ENCODE results near the gene GRAMD2A. TPM values are rescaled to one million over a fixed set of nuclear protein-coding genes. Genes with fewer than 3 reads are reported as not detected.

The GRAMD2A gene
- polyA plus RNA-seq, 1 donor: 2.5 TPM

DNA sequence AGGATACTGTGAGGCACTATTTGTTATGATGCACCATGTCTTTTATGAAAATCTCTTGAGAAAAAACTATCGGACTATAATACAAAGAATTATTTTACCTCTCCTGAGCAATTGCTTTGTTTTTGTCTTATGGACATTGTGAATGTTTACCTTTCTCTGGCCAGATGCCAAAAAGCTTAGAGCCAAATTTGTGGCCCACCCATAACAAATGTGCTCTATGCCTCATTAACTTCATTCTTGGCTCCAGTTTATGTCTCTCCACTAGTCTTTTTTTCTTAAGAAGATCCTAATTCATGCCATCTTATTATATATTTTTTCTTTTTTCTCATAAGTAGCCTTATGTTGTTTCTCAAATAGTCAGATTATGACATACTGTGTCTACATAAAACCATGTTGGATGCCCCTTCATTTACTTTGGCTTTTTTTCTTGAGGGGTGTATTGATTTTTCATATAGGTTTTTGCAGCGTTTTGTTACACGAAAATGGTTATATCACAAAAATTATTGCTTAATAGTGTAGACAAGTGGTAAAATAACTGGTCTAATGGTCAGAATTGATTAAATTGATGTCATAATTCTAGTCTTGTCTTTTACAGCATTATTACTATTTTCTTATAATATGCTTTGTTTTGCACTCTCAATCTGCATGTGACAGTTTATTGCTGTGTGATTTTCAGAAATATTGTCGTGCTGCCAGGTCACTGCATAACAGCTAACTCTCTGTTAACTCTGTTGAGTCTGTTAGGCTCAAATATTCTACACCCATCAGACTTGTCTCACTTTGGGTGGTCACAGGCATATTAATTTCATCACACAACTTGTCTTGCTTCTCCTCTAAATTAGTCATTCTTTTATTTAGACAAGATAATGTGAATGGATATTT is 61.2 kb downstream of the GRAMD2A start:
- no peak for DNase-seq (ENCODE audit: low read depth)

GRCh38 chr15:72135719-72136118 is 61.9 kb downstream of the GRAMD2A start:
- no peak for DNase-seq (ENCODE audit: low read depth)

DNA sequence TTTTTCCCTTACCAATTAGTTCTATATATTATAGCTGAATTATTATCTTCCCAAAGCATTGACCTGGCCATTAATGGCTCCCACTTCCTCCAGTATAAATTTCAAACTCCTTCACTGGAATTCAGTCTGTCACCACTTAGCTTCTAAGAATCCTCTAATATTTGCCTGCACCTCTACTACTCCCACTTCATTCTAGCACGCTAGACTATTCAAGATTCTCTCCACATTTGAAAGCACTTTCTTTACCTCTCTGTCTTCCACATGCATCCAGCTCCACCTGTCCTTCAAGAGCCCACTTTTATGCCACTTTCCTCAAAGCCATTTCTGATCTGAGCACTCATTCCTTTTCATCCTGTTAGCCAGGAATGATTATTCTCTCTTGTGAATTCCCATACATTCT is 64.4 kb downstream of the GRAMD2A start:
- DNase-seq (ENCODE audit: low read depth): no peak

DNA sequence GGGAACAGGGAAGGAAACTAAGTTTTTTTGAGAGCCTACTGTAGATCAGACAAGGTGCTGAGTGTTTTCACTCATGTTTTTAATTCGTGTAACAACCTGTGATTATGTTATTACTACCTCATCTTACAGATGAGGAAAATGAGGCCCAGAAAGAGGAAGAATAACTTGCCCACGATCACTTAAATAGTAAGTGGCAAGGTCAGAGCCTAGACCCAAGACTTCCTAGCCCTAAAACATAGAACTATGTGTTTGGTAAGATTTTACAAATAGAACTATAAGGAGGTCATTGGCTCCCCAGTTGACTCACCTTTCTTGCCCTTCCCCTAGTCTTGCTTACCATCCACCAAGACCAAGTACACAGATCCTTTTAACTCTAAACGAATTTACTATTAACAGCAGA is 65.7 kb downstream of the GRAMD2A start:
- no peak for DNase-seq (ENCODE audit: low read depth)

GRCh38 chr15:72130272-72130671 is 67.3 kb downstream of the GRAMD2A start:
- no peak for DNase-seq (ENCODE audit: low read depth)

DNA sequence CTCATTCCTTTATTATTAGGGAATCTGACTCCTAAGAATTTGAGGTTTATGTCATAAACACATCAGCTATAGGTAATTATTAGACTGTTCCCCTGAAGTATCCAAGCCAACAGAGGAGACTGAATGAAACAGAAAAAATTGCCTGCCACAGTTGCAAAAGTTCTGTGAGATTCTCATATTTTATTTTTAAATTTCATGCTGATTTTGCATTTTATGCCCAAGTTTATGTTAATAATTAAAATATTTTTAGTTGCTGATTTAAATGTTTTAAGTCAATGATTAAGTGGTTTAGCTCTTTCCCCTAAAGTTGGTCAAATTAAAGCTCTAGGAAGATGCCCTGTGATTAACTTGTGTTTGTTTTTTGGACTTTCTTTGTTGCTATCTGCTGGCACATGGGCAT is 69.2 kb downstream of the GRAMD2A start:
- no peak for DNase-seq (ENCODE audit: low read depth)

GRCh38 chr15:72127724-72128322 is 69.8 kb downstream of the GRAMD2A start:
- no peak for DNase-seq (ENCODE audit: low read depth)

GRCh38 chr15:72124218-72124617 is 73.4 kb downstream of the GRAMD2A start:
- DNase-seq (ENCODE audit: low read depth): no peak

DNA sequence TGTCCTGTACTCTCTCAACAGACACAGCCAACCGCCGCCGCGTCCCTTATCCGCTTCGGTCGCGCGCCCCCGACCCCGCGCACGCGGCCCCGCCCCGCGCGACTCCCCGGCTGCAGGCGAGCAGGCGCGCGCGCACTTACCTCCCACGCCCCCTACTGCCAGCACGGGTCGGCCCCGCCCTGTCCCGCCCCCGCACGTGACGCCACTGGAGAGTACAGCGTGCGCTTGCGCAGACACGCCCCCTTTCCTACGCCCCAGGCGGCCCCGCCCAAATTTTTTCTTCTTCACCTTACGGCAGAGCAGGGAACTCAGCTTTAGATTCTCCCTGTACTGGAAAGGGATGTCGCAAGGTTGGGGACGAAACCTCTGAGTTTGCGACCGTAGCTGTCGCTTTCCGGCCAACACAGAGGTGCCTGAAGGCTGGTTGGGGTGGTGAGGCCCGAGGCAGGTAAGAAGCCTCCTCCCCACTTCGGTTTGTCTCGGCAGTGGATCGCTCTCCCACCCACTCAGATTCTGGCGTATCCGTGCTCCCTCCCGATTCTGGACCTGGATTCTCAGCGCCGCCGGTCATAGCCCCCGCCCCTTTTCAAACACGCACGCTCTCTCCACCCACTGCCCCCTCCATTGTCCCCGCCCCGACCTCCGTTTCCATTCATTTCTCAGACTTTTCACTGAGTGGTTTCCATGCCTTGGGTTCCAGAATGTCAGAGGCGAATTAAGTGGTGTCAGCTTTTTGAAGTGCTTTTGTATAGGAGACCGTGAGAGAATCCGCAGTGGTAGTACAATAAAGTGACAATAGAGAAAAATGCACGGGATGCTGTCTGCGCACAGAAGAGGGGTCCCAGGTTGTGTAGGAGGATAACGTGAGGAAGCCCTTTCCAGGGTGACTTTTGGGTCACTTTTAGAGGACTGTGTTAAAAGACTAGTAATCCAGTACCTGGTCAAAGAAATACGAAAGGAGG is 79.3 kb downstream of the GRAMD2A start, which contains the start of the genes MYO9A and SENP8:
Gene MYO9A (minus strand): TSS at position 134 of the 962 bp plus-strand sequence. CDS start 71,587 bp downstream, outside the sequence.
Gene SENP8 (plus strand): TSS at position 387 of the 962 bp plus-strand sequence. CDS start 21,221 bp downstream, outside the sequence.
- peak; percentile 91 for DNase-seq (ENCODE audit: low read depth)

- peak; percentile 6 for DNase-seq (ENCODE audit: low read depth)
Observed at GRCh38 chr15:72117486-72118016, 80.0 kb downstream of the GRAMD2A start.

GRCh38 chr15:72116731-72117485 is 80.7 kb downstream of the GRAMD2A start:
- peak; percentile 17 for DNase-seq (ENCODE audit: low read depth)

GRCh38 chr15:72113347-72114031 is 84.1 kb downstream of the GRAMD2A start:
- no peak for DNase-seq (ENCODE audit: low read depth)

DNA sequence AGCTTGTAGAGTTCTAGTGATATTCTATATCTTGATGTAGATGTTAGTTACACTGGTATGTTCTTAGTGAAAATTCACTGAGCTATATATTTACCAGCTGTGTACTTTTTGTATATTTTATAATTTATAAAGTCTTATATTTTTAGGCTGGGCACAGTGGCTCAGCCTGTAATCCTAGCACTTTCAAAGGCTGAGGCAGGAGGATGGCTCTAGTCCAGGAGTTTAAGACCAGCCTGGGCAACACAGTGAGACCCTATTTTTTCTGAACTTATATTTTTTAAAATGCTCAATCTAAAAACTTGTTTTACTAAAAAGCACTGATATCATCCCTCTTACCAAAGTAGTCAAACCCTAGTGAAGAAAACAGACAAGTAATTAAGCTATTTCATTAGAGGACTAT is 84.8 kb downstream of the GRAMD2A start:
- no peak for DNase-seq (ENCODE audit: low read depth)

GRCh38 chr15:72112116-72112515 is 85.5 kb downstream of the GRAMD2A start:
- DNase-seq (ENCODE audit: low read depth): peak; percentile 20

GRCh38 chr15:72110355-72110754 is 87.2 kb downstream of the GRAMD2A start:
- DNase-seq (ENCODE audit: low read depth): no peak

Other genes with a start within 250 kb of the GRAMD2A start
- gene MYO9A, start 79.6 kb downstream of the GRAMD2A start, polyA plus RNA-seq (ENCODE audit: insufficient read length): 30.9 TPM
- gene SENP8, start 79.4 kb downstream of the GRAMD2A start, polyA plus RNA-seq (ENCODE audit: insufficient read length): 5.9 TPM
- gene PKM, start 33.4 kb upstream of the GRAMD2A start, polyA plus RNA-seq (ENCODE audit: insufficient read length): 886 TPM
- 68.0 TPM for gene PARP6, start 74.8 kb upstream of the GRAMD2A start, polyA plus RNA-seq (ENCODE audit: insufficient read length)
- gene CELF6, start 122.4 kb upstream of the GRAMD2A start, polyA plus RNA-seq (ENCODE audit: insufficient read length): 1.7 TPM
- 42.6 TPM for gene HEXA, start 178.2 kb upstream of the GRAMD2A start, polyA plus RNA-seq (ENCODE audit: insufficient read length)
- gene TMEM202, start 200.5 kb upstream of the GRAMD2A start, polyA plus RNA-seq (ENCODE audit: insufficient read length): not detected